ENCODE data around the gene KSR1.

Gene KSR1

GRCh38 chr17:27575096-27575911, 119.1 kb downstream of the KSR1 start:
- no peak for DNase-seq

- no peak for DNase-seq
These were observed 119.6 kb downstream of the KSR1 start for GRCh38 chr17:27575912-27576252.

- no peak for DNase-seq
These were observed 120.3 kb downstream of the KSR1 start for GRCh38 chr17:27576477-27577083.

GRCh38 chr17:27577121-27577761, 121.0 kb downstream of the KSR1 start:
- no peak for DNase-seq

GRCh38 chr17:27577884-27578717, 121.9 kb downstream of the KSR1 start:
- no peak for DNase-seq

- no peak for DNase-seq
These were observed 122.5 kb downstream of the KSR1 start for GRCh38 chr17:27578718-27579085.

GRCh38 chr17:27579304-27579703, 123.1 kb downstream of the KSR1 start:
- DNase-seq, result no peak

- DNase-seq, result no peak
These were observed 123.7 kb downstream of the KSR1 start for GRCh38 chr17:27579897-27580321.

- DNase-seq, result no peak
These were observed 124.8 kb downstream of the KSR1 start for GRCh38 chr17:27581016-27581415.

GRCh38 chr17:27582696-27583095, 126.4 kb downstream of the KSR1 start:
- no peak for DNase-seq

GRCh38 chr17:27585153-27585681, 129.0 kb downstream of the KSR1 start:
- no peak for DNase-seq

GRCh38 chr17:27585792-27586191, 129.5 kb downstream of the KSR1 start:
- no peak for DNase-seq

GRCh38 chr17:27586203-27586721, 130.0 kb downstream of the KSR1 start:
- DNase-seq, result no peak

- DNase-seq, result no peak
These were observed 132.1 kb downstream of the KSR1 start for GRCh38 chr17:27588354-27588753.

GRCh38 chr17:27590864-27591263, 134.6 kb downstream of the KSR1 start:
- no peak for DNase-seq

- no peak for DNase-seq
These were observed 135.7 kb downstream of the KSR1 start for GRCh38 chr17:27591986-27592385.

GRCh38 chr17:27593232-27593856, 137.1 kb downstream of the KSR1 start:
- DNase-seq, result no peak

GRCh38 chr17:27593857-27594255, 137.6 kb downstream of the KSR1 start:
- DNase-seq, result no peak

GRCh38 chr17:27595208-27595607, 139.0 kb downstream of the KSR1 start:
- no peak for DNase-seq

- DNase-seq, result no peak
These were observed 139.8 kb downstream of the KSR1 start for GRCh38 chr17:27596096-27596495.

- DNase-seq, result no peak
These were observed 140.4 kb downstream of the KSR1 start for GRCh38 chr17:27596566-27597187.

GRCh38 chr17:27597188-27597580, 140.9 kb downstream of the KSR1 start:
- no peak for DNase-seq
